Pancreas (tissue), 10 donors: ENCODE measurements around the gene SEZ6L. TPM values are rescaled to one million over a fixed set of nuclear protein-coding genes. Genes with fewer than 3 reads are reported as not detected.

Experiments
- ATAC-seq, 4 donors: fragments of 200-7000 bp; cut with Tn5 transposase; one replicate each; pipeline versions ENCODE4 v1.8.0 to v1.9.1; 2020; ENCODE audit warnings: mild to moderate bottlenecking in 4 of 4, moderate library complexity in 4 of 4
- DNase-seq, 6 donors: peaks; one replicate each; pipeline ENCODE4 v3.0.0-alpha.2; 2020
- FAIRE-seq: peaks from 2 replicates; lab custom pipeline; 2012; peaks lifted over from hg19 to GRCh38; lab: Jason Lieb, UNC
- H3K27ac ChIP-seq, 4 donors: fragments of 200-600 bp; sonication (generic); 1 replicate in 3 of 4; 2 replicates in 1 of 4; pipeline versions ENCODE4 v1.5.0 to v1.8.0; 2020
- H3K27me3 ChIP-seq, 4 donors: fragments of 200-600 bp; one replicate each; pipeline ENCODE4 v1.8.0; 2021
- H3K36me3 ChIP-seq, 3 donors: fragments of 200-600 bp; sonication (generic) in 1 of 3; one replicate each; pipeline versions ENCODE4 v1.5.0 to v1.8.0; 2020 to 2021
- H3K4me1 ChIP-seq, 3 donors: fragments of 200-600 bp; one replicate each; pipeline ENCODE4 v1.8.0; 2021
- H3K4me3 ChIP-seq, 4 donors: fragments of 200-600 bp; sonication (generic) in 2 of 4; one replicate each; pipeline versions ENCODE4 v1.5.0 to v1.8.0; 2020 to 2021
- H3K9me3 ChIP-seq, 4 donors: fragments of 200-600 bp; one replicate each; pipeline ENCODE4 v1.8.0; 2021
- CTCF ChIP-seq, 4 donors: fragments of 200-600 bp; sonication (generic) in 3 of 4; IDR thresholded peaks; one replicate each; pipeline versions ENCODE4 v1.5.0 to v1.8.0; 2021; ENCODE audit warnings: antibody characterized with exemption in 4 of 4
- WGBS, 2 donors: extraction: QIAGEN DNeasy Blood & Tissue Kit; methylation state at CpG; one replicate each; pipeline ENCODE4 v1.1.7; 2013; 5-methylcytosine and 5-hydroxymethylcytosine counted together
- intact Hi-C, 3 donors: fragments of 100-400 bp; cut with DNase I; formaldehyde crosslinking; loops; one replicate each; pipeline versions ENCODE4 v1.11.1 to v1.14.2; 2022
- polyA plus RNA-seq, 2 donors: library from polyadenylated mRNA; stranded (reverse); fragments of 200-250 nt; gene quantifications; one replicate each; pipeline ENCODE4 v1.2.3, GENCODE V29; 2013
- total RNA-seq, 6 donors: library from RNA; stranded (reverse); fragmentation: NEBNext Ultra II Directional in 4 of 6; extraction: Animal tissue kit (Norgen Biotek cat#: 25700) in 4 of 6; gene quantifications; one replicate each; pipeline versions ENCODE4 v1.2.1 to v1.2.4, GENCODE V29; 2021 to 2023
- donor health status: healthy with polysubstance abuse.
- donor health status: DM: no; HTN: no; CAD: no; lungs with moderate emphysema.
- donor health status: DM: no; HTN: no; CAD: no.
- donor health status: control.
- donor health status: control.
- donor health status: Bipolar disorder and iron deficiency.
- donor health status: DM: yes; HTN: yes; CAD: no.
- donor health status: DM: no; HTN: no; CAD: no.
- donor health status: DM: no; HTN: no; CAD: no.
- donor health status: DM: yes; HTN: yes; CAD: no.

The SEZ6L gene
- total and polyA plus RNA-seq, 8 donors = 0.32 to 6.6 (median 2.0) TPM

GRCh38 chr22:26286091-26286820 lies 117.0 kb downstream of the SEZ6L start:
- Histone ChIP-seq H3K27me3 (peaks cover 0 to 13% (median 0%) of the 10 kb centered on the region in 4 donors), H3K36me3 (no peaks in the 10 kb centered on the region), H3K9me3 (no peaks in the 10 kb centered on the region), H3K4me3 (no peak overlapping the region), H3K4me1 (no peaks in the 10 kb centered on the region), H3K27ac (no peak overlapping the region)
- FAIRE-seq (no peak), ATAC-seq (no peak), DNase-seq (no peak)
- no peak for TF ChIP-seq CTCF (IDR thresholded peaks at IDR 0.05)
- 46 to 56% methylated on average over 10 of the region's 10 CpGs for WGBS, 2 donors
- intact Hi-C loops = no loop called here

- intact Hi-C loops = no loop called here
- TF ChIP-seq CTCF (IDR thresholded peaks at IDR 0.05) = no peak
- Histone ChIP-seq H3K36me3 (no peaks in the 10 kb centered on the region), H3K27me3 (peaks cover 0 to 11% (median 0%) of the 10 kb centered on the region in 4 donors), H3K4me1 (no peaks in the 10 kb centered on the region), H3K4me3 (no peak overlapping the region), H3K9me3 (no peaks in the 10 kb centered on the region), H3K27ac (no peak overlapping the region)
- FAIRE-seq (no peak), ATAC-seq (no peak), DNase-seq (no peak)
- WGBS, 2 donors = 74 to 82% methylated on average over 7 of the region's 7 CpGs
Measured at GRCh38 chr22:26287382-26288225, 118.3 kb downstream of the SEZ6L start.

- WGBS, 2 donors = 65 to 73% methylated on average over 13 of the region's 13 CpGs
- intact Hi-C loops = no loop called here
- Histone ChIP-seq H3K27me3 (no peaks in the 10 kb centered on the region), H3K27ac (no peak overlapping the region), H3K4me3 (no peak overlapping the region), H3K4me1 (no peaks in the 10 kb centered on the region), H3K36me3 (no peaks in the 10 kb centered on the region), H3K9me3 (no peaks in the 10 kb centered on the region)
- DNase-seq = no peak
- no peak for TF ChIP-seq CTCF (IDR thresholded peaks at IDR 0.05)
- ATAC-seq = no peak
- no peak for FAIRE-seq
Measured at GRCh38 chr22:26289611-26290101, 120.4 kb downstream of the SEZ6L start.

GRCh38 chr22:26291940-26292666 lies 122.8 kb downstream of the SEZ6L start:
- no peak overlapping the region for H3K27ac ChIP-seq
- no peak for FAIRE-seq
- H3K9me3 ChIP-seq = no peaks in the 10 kb centered on the region
- H3K36me3 ChIP-seq = no peaks in the 10 kb centered on the region
- ATAC-seq = no peak
- intact Hi-C loops = no loop called here
- DNase-seq = no peak
- 68 to 80% methylated on average over 14 of the region's 14 CpGs for WGBS, 2 donors
- no peak for TF ChIP-seq CTCF (IDR thresholded peaks at IDR 0.05)
- no peaks in the 10 kb centered on the region for H3K4me1 ChIP-seq
- H3K27me3 ChIP-seq = no peaks in the 10 kb centered on the region
- H3K4me3 ChIP-seq = no peak overlapping the region
